C4-2B (cell line): Measurements from ENCODE around the gene SLC2A9.

ENCODE experiments used
- CTCF ChIP-seq: fragments of 450-650 bp; conservative IDR thresholded peaks from 2 replicates; pipeline ENCODE4 v1.5.1; 2017; ENCODE audit warnings: mild to moderate bottlenecking
- ZFX ChIP-seq: fragments of 450-650 bp; IDR thresholded peaks from 2 replicates; pipeline ENCODE4 v1.6.1; 2017

GRCh38 chr4:10047967-10048366 lies 26.7 kb upstream of the SLC2A9 start:
- TF ChIP-seq CTCF: no peak
- TF ChIP-seq ZFX: no peak
